H1 (cell line): ENCODE data around the gene TGM5. TPM values are rescaled to one million over a fixed set of nuclear protein-coding genes. Genes with fewer than 3 reads are reported as not detected.

Experiments
- HDAC6 ChIP-seq: IDR thresholded peaks from one replicate; pipeline ENCODE4 v1.7.1; 2012; ENCODE audit warnings: low read depth, mild to moderate bottlenecking, inconsistent platforms, low read length, moderate library complexity
- JUN ChIP-seq: IDR thresholded peaks from 2 replicates; pipeline ENCODE4 v1.6.1; 2011; ENCODE audit warnings: low read depth, mild to moderate bottlenecking, improper control_type of control experiment, low read length
- KDM4A ChIP-seq: IDR thresholded peaks from one replicate; pipeline ENCODE4 v1.7.1; 2012; ENCODE audit warnings: low read depth, mild to moderate bottlenecking, moderate library complexity, low read length, inconsistent platforms; ENCODE audit not compliant: severe bottlenecking
- POLR2AphosphoS5 ChIP-seq: IDR thresholded peaks from 2 replicates; pipeline ENCODE4 v1.6.1; 2011; ENCODE audit warnings: low read depth, low read length
- SP1 ChIP-seq: IDR thresholded peaks from 2 replicates; pipeline ENCODE4 v1.6.1; 2011; ENCODE audit warnings: low read depth, low read length
- SUZ12 ChIP-seq: fragments of 200-600 bp; sonication (generic); IDR thresholded peaks from 2 replicates; pipeline ENCODE4 v1.6.1; 2012; ENCODE audit warnings: mild to moderate bottlenecking, inconsistent platforms, low read length, moderate library complexity, mixed read lengths
- USF2 ChIP-seq: IDR thresholded peaks from 2 replicates; pipeline ENCODE4 v1.6.1; 2011; ENCODE audit warnings: low read length, improper control_type of control experiment
- polyA plus RNA-seq, 7 experiments: library from polyadenylated mRNA; depleted of rRNA in 3 of 7; stranded (reverse) in 5 of 7; unstranded in 2 of 7; fragments of >200 nt in 5 of 7; fragments of 200-250 nt in 2 of 7; gene quantifications; 1 replicate in 5 of 7; 2 replicates in 1 of 7; 4 replicates in 1 of 7; pipeline versions ENCODE4 v1.2.1 to v1.2.3, GENCODE V29; 2011 to 2013; ENCODE audit warnings: missing spikeins in 2 of 7, mixed read lengths in 2 of 7
- total RNA-seq: library from RNA; stranded (reverse); fragmentation: NEBNext Ultra II Directional; extraction: Animal tissue kit (Norgen Biotek cat#: 25700); gene quantifications from 2 replicates; pipeline ENCODE4 v1.2.1, GENCODE V29; 2021
- TF ChIP-seq, protein P1 (sequence below): fragments of 300-600 bp; sonication (generic); IDR thresholded peaks from 2 replicates; pipeline ENCODE4 v1.7.1; 2012; ENCODE audit warnings: low read length, moderate library complexity, mild to moderate bottlenecking, inconsistent platforms; ENCODE audit not compliant: insufficient replicate concordance

Gene TGM5
- total and polyA plus RNA-seq, 2 of the 8 experiments (the other 6 are each of a cell fraction or from before 2014, with no cell fraction given), result not detected

DNA sequence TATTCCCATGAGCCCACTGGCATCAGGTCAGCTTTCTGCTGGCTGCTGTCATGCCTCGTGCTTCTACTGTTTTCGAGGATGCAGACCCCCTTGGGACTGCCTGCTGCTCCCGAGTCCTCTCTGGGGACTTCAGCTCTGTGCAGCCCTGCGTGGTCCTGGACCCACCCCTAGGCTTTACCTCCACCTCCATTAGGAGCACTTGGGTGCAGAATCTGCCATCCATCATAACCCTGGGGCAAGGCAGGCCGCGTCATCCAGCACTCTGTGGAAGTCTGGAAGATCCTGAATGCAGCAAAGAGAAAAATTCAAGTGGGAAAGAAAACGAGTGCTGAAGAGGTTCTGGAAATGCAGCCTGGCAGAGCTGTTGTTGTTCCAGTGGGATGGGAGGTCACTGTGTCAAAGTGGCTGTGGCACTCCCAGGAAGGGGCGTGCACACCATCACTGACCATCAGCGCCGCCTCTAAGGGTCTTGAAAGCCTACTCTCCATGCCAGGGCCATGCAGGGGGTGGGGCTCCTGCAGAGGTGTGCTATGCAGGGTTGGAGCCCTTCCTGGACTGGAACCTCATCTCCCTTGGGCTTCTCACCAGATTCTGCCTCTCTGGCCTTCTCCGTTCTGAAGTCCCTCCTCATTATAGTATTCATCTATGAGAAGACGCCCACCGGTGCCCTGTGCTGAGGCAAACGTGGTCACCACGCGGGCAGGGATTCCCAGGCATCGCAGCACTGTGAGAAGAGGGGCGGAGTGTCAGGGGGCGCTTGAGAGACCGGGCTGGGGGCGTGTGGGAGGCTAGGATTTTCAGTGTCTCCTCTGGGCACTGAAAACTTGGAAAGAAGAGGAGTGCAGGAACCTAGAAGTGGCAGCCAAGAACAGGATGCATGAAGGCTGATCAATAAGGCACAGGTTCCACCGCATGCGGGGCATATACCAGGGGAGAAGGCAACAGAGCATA lies 58.4 kb downstream of the TGM5 start (continued):
- TF ChIP-seq, protein P1, sequence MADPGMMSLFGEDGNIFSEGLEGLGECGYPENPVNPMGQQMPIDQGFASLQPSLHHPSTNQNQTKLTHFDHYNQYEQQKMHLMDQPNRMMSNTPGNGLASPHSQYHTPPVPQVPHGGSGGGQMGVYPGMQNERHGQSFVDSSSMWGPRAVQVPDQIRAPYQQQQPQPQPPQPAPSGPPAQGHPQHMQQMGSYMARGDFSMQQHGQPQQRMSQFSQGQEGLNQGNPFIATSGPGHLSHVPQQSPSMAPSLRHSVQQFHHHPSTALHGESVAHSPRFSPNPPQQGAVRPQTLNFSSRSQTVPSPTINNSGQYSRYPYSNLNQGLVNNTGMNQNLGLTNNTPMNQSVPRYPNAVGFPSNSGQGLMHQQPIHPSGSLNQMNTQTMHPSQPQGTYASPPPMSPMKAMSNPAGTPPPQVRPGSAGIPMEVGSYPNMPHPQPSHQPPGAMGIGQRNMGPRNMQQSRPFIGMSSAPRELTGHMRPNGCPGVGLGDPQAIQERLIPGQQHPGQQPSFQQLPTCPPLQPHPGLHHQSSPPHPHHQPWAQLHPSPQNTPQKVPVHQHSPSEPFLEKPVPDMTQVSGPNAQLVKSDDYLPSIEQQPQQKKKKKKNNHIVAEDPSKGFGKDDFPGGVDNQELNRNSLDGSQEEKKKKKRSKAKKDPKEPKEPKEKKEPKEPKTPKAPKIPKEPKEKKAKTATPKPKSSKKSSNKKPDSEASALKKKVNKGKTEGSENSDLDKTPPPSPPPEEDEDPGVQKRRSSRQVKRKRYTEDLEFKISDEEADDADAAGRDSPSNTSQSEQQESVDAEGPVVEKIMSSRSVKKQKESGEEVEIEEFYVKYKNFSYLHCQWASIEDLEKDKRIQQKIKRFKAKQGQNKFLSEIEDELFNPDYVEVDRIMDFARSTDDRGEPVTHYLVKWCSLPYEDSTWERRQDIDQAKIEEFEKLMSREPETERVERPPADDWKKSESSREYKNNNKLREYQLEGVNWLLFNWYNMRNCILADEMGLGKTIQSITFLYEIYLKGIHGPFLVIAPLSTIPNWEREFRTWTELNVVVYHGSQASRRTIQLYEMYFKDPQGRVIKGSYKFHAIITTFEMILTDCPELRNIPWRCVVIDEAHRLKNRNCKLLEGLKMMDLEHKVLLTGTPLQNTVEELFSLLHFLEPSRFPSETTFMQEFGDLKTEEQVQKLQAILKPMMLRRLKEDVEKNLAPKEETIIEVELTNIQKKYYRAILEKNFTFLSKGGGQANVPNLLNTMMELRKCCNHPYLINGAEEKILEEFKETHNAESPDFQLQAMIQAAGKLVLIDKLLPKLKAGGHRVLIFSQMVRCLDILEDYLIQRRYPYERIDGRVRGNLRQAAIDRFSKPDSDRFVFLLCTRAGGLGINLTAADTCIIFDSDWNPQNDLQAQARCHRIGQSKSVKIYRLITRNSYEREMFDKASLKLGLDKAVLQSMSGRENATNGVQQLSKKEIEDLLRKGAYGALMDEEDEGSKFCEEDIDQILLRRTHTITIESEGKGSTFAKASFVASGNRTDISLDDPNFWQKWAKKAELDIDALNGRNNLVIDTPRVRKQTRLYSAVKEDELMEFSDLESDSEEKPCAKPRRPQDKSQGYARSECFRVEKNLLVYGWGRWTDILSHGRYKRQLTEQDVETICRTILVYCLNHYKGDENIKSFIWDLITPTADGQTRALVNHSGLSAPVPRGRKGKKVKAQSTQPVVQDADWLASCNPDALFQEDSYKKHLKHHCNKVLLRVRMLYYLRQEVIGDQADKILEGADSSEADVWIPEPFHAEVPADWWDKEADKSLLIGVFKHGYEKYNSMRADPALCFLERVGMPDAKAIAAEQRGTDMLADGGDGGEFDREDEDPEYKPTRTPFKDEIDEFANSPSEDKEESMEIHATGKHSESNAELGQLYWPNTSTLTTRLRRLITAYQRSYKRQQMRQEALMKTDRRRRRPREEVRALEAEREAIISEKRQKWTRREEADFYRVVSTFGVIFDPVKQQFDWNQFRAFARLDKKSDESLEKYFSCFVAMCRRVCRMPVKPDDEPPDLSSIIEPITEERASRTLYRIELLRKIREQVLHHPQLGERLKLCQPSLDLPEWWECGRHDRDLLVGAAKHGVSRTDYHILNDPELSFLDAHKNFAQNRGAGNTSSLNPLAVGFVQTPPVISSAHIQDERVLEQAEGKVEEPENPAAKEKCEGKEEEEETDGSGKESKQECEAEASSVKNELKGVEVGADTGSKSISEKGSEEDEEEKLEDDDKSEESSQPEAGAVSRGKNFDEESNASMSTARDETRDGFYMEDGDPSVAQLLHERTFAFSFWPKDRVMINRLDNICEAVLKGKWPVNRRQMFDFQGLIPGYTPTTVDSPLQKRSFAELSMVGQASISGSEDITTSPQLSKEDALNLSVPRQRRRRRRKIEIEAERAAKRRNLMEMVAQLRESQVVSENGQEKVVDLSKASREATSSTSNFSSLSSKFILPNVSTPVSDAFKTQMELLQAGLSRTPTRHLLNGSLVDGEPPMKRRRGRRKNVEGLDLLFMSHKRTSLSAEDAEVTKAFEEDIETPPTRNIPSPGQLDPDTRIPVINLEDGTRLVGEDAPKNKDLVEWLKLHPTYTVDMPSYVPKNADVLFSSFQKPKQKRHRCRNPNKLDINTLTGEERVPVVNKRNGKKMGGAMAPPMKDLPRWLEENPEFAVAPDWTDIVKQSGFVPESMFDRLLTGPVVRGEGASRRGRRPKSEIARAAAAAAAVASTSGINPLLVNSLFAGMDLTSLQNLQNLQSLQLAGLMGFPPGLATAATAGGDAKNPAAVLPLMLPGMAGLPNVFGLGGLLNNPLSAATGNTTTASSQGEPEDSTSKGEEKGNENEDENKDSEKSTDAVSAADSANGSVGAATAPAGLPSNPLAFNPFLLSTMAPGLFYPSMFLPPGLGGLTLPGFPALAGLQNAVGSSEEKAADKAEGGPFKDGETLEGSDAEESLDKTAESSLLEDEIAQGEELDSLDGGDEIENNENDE, result no peak
- TF ChIP-seq SP1, result no peak
- no peak for TF ChIP-seq KDM4A
- TF ChIP-seq SUZ12, result no peak
- no peak for TF ChIP-seq HDAC6
- no peak for TF ChIP-seq JUN
- no peak for TF ChIP-seq USF2
- TF ChIP-seq POLR2AphosphoS5, result no peak
